ENCODE results near the gene YEATS2.

DNA sequence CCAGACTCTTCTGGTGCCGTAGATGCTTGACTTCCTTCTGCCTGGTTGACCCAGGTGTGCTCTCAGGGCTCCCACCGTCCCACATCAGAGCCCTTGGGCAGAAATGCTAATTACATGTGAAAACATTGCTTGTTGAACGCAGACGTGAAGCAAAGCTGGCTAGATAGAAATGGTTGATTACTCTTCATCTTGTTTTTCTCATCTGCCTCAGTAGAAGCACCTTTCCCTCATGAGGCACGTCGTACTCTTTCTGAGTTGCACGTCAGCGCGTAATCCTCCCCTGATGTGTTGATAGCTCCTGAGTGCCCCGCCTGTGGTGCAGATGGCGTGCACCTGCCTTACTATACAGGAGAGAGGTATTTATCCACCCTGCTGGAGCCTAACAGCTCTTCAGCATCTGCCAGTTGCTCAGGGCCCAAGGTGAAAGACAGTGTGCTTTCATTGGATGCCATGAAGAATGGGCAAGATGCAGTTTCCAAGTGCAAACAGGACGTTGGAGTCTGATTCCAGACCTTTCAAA, 109.7 kb downstream of the YEATS2 start:
- TF ChIP-seq CTCF (IDR thresholded peaks at IDR 0.05; ENCODE audit: insufficient read depth, low read length) (no peak), POLR2AphosphoS5 (IDR thresholded peaks at IDR 0.05; ENCODE audit: low read depth) (no peak), SPI1 (IDR thresholded peaks at IDR 0.05; ENCODE audit: borderline replicate concordance, low read depth) (no peak)
